Mucosa of rectum (tissue), 2 donors: ENCODE results near the gene PELI1.

Experiments
- H3K27ac ChIP-seq, 2 donors: one replicate each; pipeline ENCODE4 v1.7.0; 2013; ENCODE audit warnings: inconsistent platforms in 2 of 2, low read depth in 2 of 2, low read length in 2 of 2
- H3K27me3 ChIP-seq, 2 donors: one replicate each; pipeline ENCODE4 v1.7.0; 2013; ENCODE audit warnings: low read length in 2 of 2; ENCODE audit not compliant: control insufficient read depth in 2 of 2, insufficient read depth in 2 of 2
- H3K36me3 ChIP-seq, 2 donors: one replicate each; pipeline ENCODE4 v1.7.0; 2013; ENCODE audit warnings: low read length in 2 of 2; ENCODE audit not compliant: control insufficient read depth in 2 of 2, insufficient read depth in 2 of 2
- H3K4me1 ChIP-seq, 2 donors: one replicate each; pipeline ENCODE4 v1.7.0; 2013; ENCODE audit warnings: low read length in 2 of 2, mild to moderate bottlenecking in 1 of 2; ENCODE audit not compliant: control insufficient read depth in 2 of 2, insufficient read depth in 2 of 2
- H3K4me3 ChIP-seq, 2 donors: one replicate each; pipeline ENCODE4 v1.7.0; 2013; ENCODE audit warnings: low read length in 2 of 2
- H3K9ac ChIP-seq, 2 donors: one replicate each; pipeline ENCODE4 v1.7.0; 2013; ENCODE audit warnings: low read length in 2 of 2, low read depth in 1 of 2, mild to moderate bottlenecking in 1 of 2
- H3K9me3 ChIP-seq, 2 donors: one replicate each; pipeline ENCODE4 v1.7.0; 2013; ENCODE audit warnings: low read length in 2 of 2; ENCODE audit not compliant: control insufficient read depth in 2 of 2
- donor health status: healthy.
- donor health status: Normal muscosa, but diverticular disease.

Gene PELI1

GRCh38 chr2:64157792-64158191, 13.6 kb upstream of the PELI1 start:
- H3K9me3 ChIP-seq: no peaks in the 10 kb centered on the region
- no peaks in the 10 kb centered on the region for H3K4me1 ChIP-seq
- H3K36me3 ChIP-seq: no peaks in the 10 kb centered on the region
- no peaks in the 10 kb centered on the region for H3K27me3 ChIP-seq
- no peak overlapping the region for H3K4me3 ChIP-seq
- no peak overlapping the region for H3K9ac ChIP-seq
- H3K27ac ChIP-seq: no peak overlapping the region

GRCh38 chr2:64153811-64154210, 9.6 kb upstream of the PELI1 start:
- no peaks in the 10 kb centered on the region for H3K36me3 ChIP-seq
- H3K27ac ChIP-seq: no peak overlapping the region
- H3K9ac ChIP-seq: no peak overlapping the region
- H3K9me3 ChIP-seq: no peaks in the 10 kb centered on the region
- peaks cover 0 to 3% of the 10 kb centered on the region in 2 donors for H3K4me1 ChIP-seq
- H3K27me3 ChIP-seq: no peaks in the 10 kb centered on the region
- no peak overlapping the region for H3K4me3 ChIP-seq

GRCh38 chr2:64151476-64151875, 7.3 kb upstream of the PELI1 start:
- H3K36me3 ChIP-seq: no peaks in the 10 kb centered on the region
- no peaks in the 10 kb centered on the region for H3K27me3 ChIP-seq
- no peak overlapping the region for H3K4me3 ChIP-seq
- H3K9me3 ChIP-seq: no peaks in the 10 kb centered on the region
- H3K27ac ChIP-seq: no peak overlapping the region
- peaks cover 0 to 3% of the 10 kb centered on the region in 2 donors for H3K4me1 ChIP-seq
- H3K9ac ChIP-seq: no peak overlapping the region

GRCh38 chr2:64145714-64146113, 1.5 kb upstream of the PELI1 start:
- H3K4me1 ChIP-seq: peaks cover 2% of the 10 kb centered on the region in 2 donors
- no peaks in the 10 kb centered on the region for H3K27me3 ChIP-seq
- no peaks in the 10 kb centered on the region for H3K36me3 ChIP-seq
- no peak overlapping the region for H3K9ac ChIP-seq
- H3K4me3 ChIP-seq: no peak overlapping the region
- H3K27ac ChIP-seq: peak overlapping the region in 1 of 2 donors; percentile 25
- no peaks in the 10 kb centered on the region for H3K9me3 ChIP-seq

- H3K9ac ChIP-seq: no peak overlapping the region
- H3K9me3 ChIP-seq: no peaks in the 10 kb centered on the region
These were observed 899 bp upstream of the PELI1 start for GRCh38 chr2:64145119-64145518.

GRCh38 chr2:64143169-64144056, 807 bp downstream of the PELI1 start:
- H3K4me3 ChIP-seq: peak overlapping the region; percentile 96 to 99
- H3K36me3 ChIP-seq: no peaks in the 10 kb centered on the region
- H3K27ac ChIP-seq: peak overlapping the region; percentile 99
- no peaks in the 10 kb centered on the region for H3K9me3 ChIP-seq
- peaks cover 8 to 19% of the 10 kb centered on the region in 2 donors for H3K4me1 ChIP-seq
- no peaks in the 10 kb centered on the region for H3K27me3 ChIP-seq
- H3K9ac ChIP-seq: peak overlapping the region; percentile 79 to 100

More at GRCh38 chr2:64145119-64145518, 899 bp upstream of the PELI1 start:
- Histone ChIP-seq H3K27ac (no peak overlapping the region), H3K4me1 (peaks cover 4 to 6% of the 10 kb centered on the region in 2 donors), H3K36me3 (no peaks in the 10 kb centered on the region), H3K4me3 (no peak overlapping the region), H3K27me3 (no peaks in the 10 kb centered on the region)

- H3K9ac ChIP-seq: peak overlapping the region; percentile 79 to 100
- H3K27me3 ChIP-seq: no peaks in the 10 kb centered on the region
- H3K27ac ChIP-seq: peak overlapping the region; percentile 99
- H3K9me3 ChIP-seq: no peaks in the 10 kb centered on the region
- peaks cover 14 to 19% of the 10 kb centered on the region in 2 donors for H3K4me1 ChIP-seq
- no peaks in the 10 kb centered on the region for H3K36me3 ChIP-seq
- peak overlapping the region; percentile 96 to 99 for H3K4me3 ChIP-seq
These were observed 1.5 kb downstream of the PELI1 start for GRCh38 chr2:64142741-64143168.

- Histone ChIP-seq H3K36me3 (no peaks in the 10 kb centered on the region), H3K9ac (peak overlapping the region; percentile 79 to 100), H3K27me3 (no peaks in the 10 kb centered on the region), H3K4me3 (peak overlapping the region; percentile 96 to 99), H3K9me3 (no peaks in the 10 kb centered on the region), H3K4me1 (peaks cover 14 to 19% of the 10 kb centered on the region in 2 donors), H3K27ac (peak overlapping the region; percentile 40 to 99)
These were observed 2.4 kb downstream of the PELI1 start for GRCh38 chr2:64141674-64142405.

GRCh38 chr2:64140665-64141200, 3.5 kb downstream of the PELI1 start:
- Histone ChIP-seq H3K27me3 (no peaks in the 10 kb centered on the region), H3K36me3 (no peaks in the 10 kb centered on the region), H3K4me3 (no peak overlapping the region), H3K27ac (no peak overlapping the region), H3K9ac (no peak overlapping the region), H3K9me3 (no peaks in the 10 kb centered on the region), H3K4me1 (peaks cover 18 to 23% of the 10 kb centered on the region in 2 donors)

GRCh38 chr2:64139956-64140355, 4.3 kb downstream of the PELI1 start:
- H3K4me1 ChIP-seq: peaks cover 18 to 23% of the 10 kb centered on the region in 2 donors
- H3K4me3 ChIP-seq: no peak overlapping the region
- no peak overlapping the region for H3K27ac ChIP-seq

More at GRCh38 chr2:64139956-64140355, 4.3 kb downstream of the PELI1 start:
- no peaks in the 10 kb centered on the region for H3K9me3 ChIP-seq
- no peaks in the 10 kb centered on the region for H3K36me3 ChIP-seq
- H3K9ac ChIP-seq: no peak overlapping the region
- no peaks in the 10 kb centered on the region for H3K27me3 ChIP-seq
